ENCODE results near the gene STK24. TPM values are rescaled to one million over a fixed set of nuclear protein-coding genes. Genes with fewer than 3 reads are reported as not detected.
"Not testable (repeated sequence)": the region's sequence is repeated elsewhere in the genome, so short reads cannot be mapped to it uniquely, and the experiment has no call there.

Gene STK24
- total RNA-seq, 2 experiments from 2014 or later, result 189 to 204 TPM

DNA sequence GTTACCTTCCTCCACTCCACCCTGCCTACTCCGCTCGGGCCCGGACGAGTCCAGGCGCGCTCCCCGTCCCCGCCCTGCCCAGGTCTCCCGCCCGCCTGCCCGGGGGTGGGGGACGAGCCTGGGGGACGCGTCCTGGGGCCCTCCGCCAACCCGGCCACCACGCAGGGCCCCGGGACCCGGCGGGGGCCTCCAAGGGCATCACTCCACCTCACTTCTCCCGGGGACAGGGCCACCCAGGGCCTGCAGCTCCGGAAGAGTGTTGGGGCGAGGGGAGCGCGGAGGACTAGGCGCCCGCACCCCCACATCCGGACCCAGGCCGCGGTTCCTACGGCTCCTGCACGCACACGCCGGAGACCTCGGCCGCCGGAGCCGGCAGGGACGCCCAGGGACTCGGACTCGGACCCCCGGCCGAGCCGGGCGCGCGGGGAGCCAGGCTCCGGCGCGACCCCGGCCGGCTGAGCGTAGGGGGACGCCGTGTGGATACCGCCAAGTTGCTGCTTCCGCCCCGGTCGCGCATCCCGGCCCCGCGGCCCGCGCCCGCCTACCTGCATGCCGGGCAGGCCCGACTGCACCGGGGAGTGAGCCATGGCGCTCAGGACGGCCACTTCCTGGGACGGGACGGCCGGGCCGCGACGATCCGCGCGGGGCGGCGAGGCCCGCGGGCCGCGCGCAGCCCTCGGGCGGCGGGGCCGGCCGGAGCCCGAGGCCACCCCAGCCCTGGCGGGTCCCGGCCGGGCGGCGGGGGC lies 534 bp downstream of the STK24 start:
- Mint-ChIP-seq H3K27ac (peak overlapping the region; percentile 86), H3K4me1 (peaks cover 39% of the 10 kb centered on the region), H3K9me3 (no peaks in the 10 kb centered on the region), H3K27me3 (no peaks in the 10 kb centered on the region), H3K4me3 (peak overlapping the region; percentile 94), H3K36me3 (ENCODE audit: low read depth) (peaks cover 36% of the 10 kb centered on the region)
- CTCF ChIA-PET, result interaction anchor here (0.7 to 1.3 kb wide), 4 partner anchors 19 to 131 kb away, joined by 3 to 5 read pairs (median 3); no protein-coding TSS in a partner anchor
- POLR2A ChIA-PET, result interaction anchor here (0.8 to 3.3 kb wide), 19 partner anchors 11 to 731 kb away, joined by 3 to 62 read pairs (median 7); partner anchors contain the start of gene GPR183
- DNase-seq, result peak; percentile 67

DNA sequence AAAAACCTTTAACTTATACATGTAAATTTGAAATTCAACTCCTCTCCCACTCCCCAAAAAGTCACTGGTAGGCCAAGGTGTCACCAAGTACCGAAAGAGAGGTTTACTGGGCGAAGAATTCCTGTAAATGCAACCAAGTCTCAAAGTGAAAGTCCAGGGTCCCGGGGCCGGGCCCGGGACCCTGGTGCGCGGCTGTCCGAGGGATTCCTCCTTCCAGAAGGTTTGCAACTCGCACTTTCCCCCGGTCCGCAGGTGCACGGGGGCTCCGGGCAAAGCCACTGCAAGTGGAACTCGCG lies 1.1 kb downstream of the STK24 start:
- DNase-seq, result no peak
- Mint-ChIP-seq H3K27ac (peak overlapping the region; percentile 86), H3K4me3 (peak overlapping the region; percentile 94), H3K4me1 (peaks cover 44% of the 10 kb centered on the region), H3K36me3 (ENCODE audit: low read depth) (peaks cover 42% of the 10 kb centered on the region), H3K9me3 (no peaks in the 10 kb centered on the region), H3K27me3 (no peaks in the 10 kb centered on the region)
- ChIA-PET POLR2A (interaction anchor here (0.8 to 3.3 kb wide), 17 partner anchors 10 to 731 kb away, joined by 3 to 62 read pairs (median 7); partner anchors contain the start of gene GPR183), CTCF (interaction anchor here (0.7 to 1.3 kb wide), 4 partner anchors 18 to 131 kb away, joined by 3 to 5 read pairs (median 3); no protein-coding TSS in a partner anchor)

DNA sequence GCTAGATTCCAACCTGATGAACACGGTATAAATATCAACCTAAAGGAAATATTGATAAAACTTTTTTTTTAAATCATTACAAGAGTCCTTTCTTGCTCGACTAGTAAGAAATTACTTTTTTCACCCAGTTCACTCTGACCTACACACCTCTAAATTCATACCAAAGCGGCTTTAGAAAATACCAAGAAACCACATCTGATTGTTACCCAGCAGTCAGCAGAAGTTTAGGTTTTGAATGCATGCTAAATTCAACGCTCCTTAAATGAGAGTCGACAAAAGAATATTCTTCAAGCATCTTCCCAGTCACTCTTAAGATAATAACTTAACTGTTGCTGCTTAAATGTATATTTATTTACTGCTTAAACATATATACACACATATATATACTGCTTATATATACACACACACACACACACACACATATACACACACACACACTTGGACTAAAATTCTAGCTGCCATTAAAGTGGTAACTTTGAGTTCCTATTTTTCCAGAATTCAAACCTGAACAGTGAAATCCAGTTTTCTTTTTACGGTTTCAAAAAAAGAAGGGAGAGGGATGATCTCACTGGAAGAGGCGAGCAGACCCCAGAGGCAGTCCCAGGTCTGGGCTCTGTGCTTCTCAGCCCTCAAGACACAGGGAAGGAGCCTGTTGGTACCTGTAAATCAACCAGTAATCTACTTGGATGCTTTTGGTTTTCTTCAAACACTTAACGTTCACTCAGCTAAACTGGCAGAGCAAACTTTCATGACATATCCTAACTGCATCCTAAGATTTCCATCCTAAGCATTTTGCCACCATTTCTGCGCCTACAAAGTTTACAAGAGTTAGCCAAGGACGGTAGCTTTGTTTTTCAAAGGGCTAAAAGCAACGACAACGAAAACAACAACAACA lies 1.7 kb downstream of the STK24 start:
- peak overlapping the region; percentile 94 for H3K4me3 Mint-ChIP-seq
- no peaks in the 10 kb centered on the region for H3K27me3 Mint-ChIP-seq
- peaks cover 50% of the 10 kb centered on the region for H3K4me1 Mint-ChIP-seq
- ChIA-PET CTCF (interaction anchor here (1.0 to 1.3 kb wide), 3 partner anchors 18 to 130 kb away, joined by 3 to 5 read pairs (median 3); no protein-coding TSS in a partner anchor), POLR2A (interaction anchor here (0.8 to 3.3 kb wide), 16 partner anchors 10 to 732 kb away, joined by 3 to 62 read pairs (median 8); partner anchors contain the start of gene GPR183)
- H3K27ac Mint-ChIP-seq, result peak overlapping the region; percentile 86
- DNase-seq, result no peak
- H3K9me3 Mint-ChIP-seq, result no peaks in the 10 kb centered on the region
- H3K36me3 Mint-ChIP-seq (ENCODE audit: low read depth), result peaks cover 44% of the 10 kb centered on the region

DNA sequence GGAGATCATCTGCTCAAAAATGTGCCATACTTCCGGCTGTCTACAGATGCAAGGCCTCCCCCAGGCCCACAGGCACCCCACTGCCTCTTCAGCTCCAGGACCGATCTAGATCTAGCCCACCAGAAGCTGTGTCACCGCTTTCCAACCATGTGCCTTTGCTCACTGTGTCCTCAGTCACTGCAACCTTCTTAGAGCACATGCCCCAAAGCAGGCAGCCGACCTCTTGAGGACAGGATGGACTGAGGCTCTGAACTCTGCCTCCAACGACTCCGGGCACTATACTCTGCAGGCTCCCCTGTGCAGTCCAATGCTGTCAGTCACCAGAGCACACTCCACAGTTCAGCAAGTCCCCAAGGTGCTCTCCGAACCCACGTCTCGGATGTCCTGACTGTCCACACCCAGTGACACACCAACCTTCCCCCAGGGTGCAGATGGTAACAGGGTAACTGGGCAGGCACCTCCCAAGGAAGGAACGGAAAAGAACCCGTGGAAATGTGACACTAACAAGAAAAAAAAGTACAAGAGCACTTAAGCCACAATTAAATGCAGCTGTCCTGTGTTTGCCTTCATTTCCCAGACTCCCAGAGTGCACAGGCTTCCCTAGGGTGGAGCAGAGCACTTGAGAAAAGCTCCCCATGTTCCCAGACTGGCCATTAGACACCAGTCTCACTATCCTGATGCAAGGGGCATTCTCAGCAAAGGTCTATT lies 4.8 kb downstream of the STK24 start:
- no peaks in the 10 kb centered on the region for H3K9me3 Mint-ChIP-seq
- POLR2A ChIA-PET, result interaction anchor here (0.7 to 3.9 kb wide), 13 partner anchors 9 to 127 kb away, joined by 3 to 26 read pairs (median 5); no protein-coding TSS in a partner anchor
- no peaks in the 10 kb centered on the region for H3K27me3 Mint-ChIP-seq
- CTCF ChIA-PET, result interaction anchor here (1.0 to 1.3 kb wide), 5 partner anchors 15 to 127 kb away, joined by 3 to 6 read pairs (median 3); no protein-coding TSS in a partner anchor
- peaks cover 76% of the 10 kb centered on the region for H3K4me1 Mint-ChIP-seq
- peaks cover 65% of the 10 kb centered on the region for H3K36me3 Mint-ChIP-seq (ENCODE audit: low read depth)
- H3K27ac Mint-ChIP-seq, result peak overlapping the region; percentile 95
- DNase-seq, result peak; percentile 42
- H3K4me3 Mint-ChIP-seq, result peak overlapping the region; percentile 81

DNA sequence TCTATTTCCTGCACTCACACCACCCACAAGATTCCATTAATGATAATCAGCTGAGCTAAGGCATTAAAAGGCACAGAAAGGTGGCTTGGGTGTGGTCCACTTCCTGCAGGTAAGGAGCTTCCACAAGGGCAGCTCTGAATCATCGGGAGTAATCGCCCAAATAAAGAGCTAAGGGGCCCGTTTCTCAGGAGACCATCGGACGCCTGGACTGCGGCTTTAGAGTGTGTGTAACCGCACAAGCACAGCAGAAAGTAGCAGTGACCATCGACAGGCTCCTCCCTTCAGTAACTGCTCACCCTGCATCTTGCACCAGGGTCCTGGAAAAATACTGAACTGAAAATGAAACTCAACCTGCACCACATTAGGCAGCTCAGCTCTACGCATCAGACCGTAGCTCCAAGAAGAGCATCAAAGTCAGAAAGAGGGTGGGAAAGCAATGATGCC lies 6.0 kb downstream of the STK24 start:
- Mint-ChIP-seq H3K4me1 (peaks cover 87% of the 10 kb centered on the region), H3K36me3 (ENCODE audit: low read depth) (peaks cover 66% of the 10 kb centered on the region), H3K4me3 (peak overlapping the region; percentile 81), H3K27me3 (no peaks in the 10 kb centered on the region), H3K27ac (peak overlapping the region; percentile 95), H3K9me3 (no peaks in the 10 kb centered on the region)
- ChIA-PET CTCF (interaction anchor here (1.2 to 1.6 kb wide), 4 partner anchors 14 to 126 kb away, joined by 3 to 8 read pairs (median 7); no protein-coding TSS in a partner anchor), POLR2A (interaction anchor here (0.6 to 3.9 kb wide), 15 partner anchors 8 to 125 kb away, joined by 3 to 26 read pairs (median 5); no protein-coding TSS in a partner anchor)
- peak; percentile 63 for DNase-seq

DNA sequence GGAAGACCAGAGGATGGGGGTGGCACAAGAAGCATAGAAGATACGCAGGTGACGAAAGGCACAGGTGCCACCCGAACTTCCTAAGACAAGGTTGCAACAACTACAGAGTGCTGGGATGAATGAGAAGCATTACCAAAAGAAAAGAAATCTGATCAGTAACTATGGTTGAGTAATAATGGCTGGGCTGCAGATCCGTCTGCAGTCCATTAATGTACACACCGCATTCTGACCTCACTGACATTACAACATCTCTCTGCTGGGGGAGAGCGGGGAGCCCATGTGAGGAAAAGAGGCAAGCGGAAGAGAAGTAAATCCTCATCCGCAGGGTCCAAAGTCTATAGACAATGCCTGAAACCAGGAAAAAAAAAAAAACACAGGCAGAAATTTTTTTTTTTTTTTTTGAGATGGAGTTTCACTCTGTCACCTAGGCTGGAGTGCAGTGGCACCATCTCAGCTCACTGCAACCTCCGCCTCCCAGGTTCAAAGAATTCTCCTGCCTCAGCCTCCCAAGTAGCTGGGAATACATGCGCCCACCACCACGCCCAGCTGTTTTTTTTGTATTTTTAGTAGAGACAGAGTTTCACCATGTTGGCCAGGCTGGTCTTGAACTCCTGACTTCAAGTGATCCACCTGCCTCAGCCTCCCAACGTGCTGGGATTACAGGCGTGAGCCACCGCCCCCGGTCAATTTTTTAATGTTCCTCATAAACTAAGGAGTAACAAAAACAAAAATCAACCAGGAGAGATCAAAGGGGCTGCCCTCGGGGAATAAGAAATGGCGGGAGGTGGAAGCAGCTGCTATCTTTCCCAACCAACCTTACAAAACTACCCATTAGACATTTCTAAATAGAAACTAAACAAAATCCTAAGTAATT lies 7.2 kb downstream of the STK24 start:
- H3K4me3 Mint-ChIP-seq, result peak overlapping the region; percentile 81
- not testable (repeated sequence) for H3K9me3 Mint-ChIP-seq, DNase-seq, H3K27me3 Mint-ChIP-seq
- CTCF ChIA-PET, result interaction anchor here (0.6 to 1.6 kb wide), 4 partner anchors 13 to 84 kb away, joined by 3 to 6 read pairs (median 3); no protein-coding TSS in a partner anchor
- POLR2A ChIA-PET, result interaction anchor here (0.6 to 3.5 kb wide), 6 partner anchors 10 to 1467 kb away, joined by 3 to 18 read pairs (median 5); no protein-coding TSS in a partner anchor
- H3K4me1 Mint-ChIP-seq, result peaks cover 97% of the 10 kb centered on the region
- peaks cover 63% of the 10 kb centered on the region for H3K36me3 Mint-ChIP-seq (ENCODE audit: low read depth)
- H3K27ac Mint-ChIP-seq, result peak overlapping the region; percentile 95

DNA sequence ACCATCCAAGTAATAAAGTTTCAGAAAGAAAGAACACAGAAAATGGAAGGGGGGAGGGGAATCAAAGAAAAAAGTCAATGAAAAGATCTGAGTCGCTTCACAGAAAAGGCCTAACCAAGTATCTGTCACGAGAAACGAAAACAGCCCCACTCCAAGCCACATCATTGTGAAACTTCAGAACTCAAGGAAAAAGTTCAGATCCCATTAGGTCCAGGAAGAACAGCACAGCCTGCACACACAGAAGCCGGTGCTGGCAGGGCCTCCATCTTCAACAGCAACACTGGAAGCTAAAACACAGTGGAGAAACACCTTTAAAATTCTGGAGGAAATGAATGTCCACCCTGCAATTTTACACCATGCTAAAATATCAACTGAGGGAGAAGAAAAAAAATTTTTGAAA lies 8.0 kb downstream of the STK24 start:
- DNase-seq, result no peak
- no peaks in the 10 kb centered on the region for H3K27me3 Mint-ChIP-seq
- ChIA-PET CTCF (interaction anchor here (0.7 kb wide), 1 partner anchor 43 kb away, joined by 3 read pairs; no protein-coding TSS in a partner anchor), POLR2A (interaction anchor here (6.7 kb wide), 1 partner anchor 7 kb away, joined by 62 read pairs; the partner anchor contains the start of gene STK24)
- no peaks in the 10 kb centered on the region for H3K9me3 Mint-ChIP-seq
- H3K36me3 Mint-ChIP-seq (ENCODE audit: low read depth), result peaks cover 59% of the 10 kb centered on the region
- peak overlapping the region; percentile 61 for H3K4me3 Mint-ChIP-seq
- peaks cover 97% of the 10 kb centered on the region for H3K4me1 Mint-ChIP-seq
- peak overlapping the region; percentile 95 for H3K27ac Mint-ChIP-seq

DNA sequence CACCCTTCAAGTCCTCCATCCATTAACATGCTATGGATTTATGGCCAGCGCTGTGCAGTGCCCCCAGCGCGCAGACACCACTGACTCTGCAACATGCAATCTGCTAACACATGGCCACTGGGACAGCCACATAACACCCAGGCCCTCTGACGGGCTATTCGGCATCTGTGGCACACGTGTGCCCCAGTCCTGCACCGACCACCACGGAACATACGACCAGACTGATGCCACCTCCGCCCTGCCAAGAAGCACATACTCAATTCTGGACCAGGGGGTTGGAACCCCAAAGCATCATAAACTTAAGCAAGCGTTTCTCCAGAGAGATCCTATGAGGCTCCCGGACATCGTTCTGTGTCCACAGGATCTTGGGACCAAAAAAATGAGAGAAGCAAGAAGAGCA lies 9.8 kb downstream of the STK24 start:
- Mint-ChIP-seq H3K4me1 (peaks cover 94% of the 10 kb centered on the region), H3K9me3 (no peaks in the 10 kb centered on the region)

DNA sequence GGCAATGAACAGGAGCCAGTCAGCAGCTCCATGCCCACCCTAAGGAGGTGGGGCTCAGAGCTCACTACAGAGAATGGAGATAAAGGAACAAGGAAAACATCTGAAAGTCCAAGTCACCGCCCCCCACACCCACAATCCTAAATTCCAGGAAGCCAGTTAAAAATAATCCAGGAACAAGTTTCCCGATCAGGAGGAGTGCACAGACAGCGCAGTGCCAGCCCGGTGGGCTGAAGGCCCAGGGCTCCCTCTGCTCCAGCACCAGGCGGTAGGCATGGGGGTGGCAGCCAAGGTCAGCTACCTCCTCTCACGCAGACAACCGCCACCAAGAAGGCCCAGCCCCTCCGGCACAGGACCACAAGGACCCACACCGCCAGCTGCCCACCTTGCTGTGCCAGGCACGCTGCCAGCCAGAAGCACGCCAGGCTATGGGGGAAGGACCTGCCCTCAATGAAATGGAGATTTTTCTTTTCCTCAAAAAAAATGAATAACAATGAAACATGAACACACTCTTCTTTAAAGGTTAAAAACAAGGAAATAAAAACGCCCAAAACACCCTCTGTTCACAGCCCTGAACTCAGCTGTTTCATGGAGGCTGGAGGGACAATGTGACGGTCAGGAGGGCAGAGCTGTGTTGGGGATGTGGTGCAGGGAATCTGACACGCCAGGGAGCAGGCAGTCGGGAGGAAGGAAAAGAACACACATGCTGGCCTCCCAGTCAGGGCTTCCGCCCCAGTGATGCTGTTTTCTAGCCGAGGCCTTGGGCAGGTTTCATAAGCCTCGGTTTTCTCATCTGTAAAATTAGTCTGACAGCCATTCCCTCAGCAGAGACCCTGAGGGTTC lies 11.0 kb downstream of the STK24 start:
- no peak for DNase-seq
- Mint-ChIP-seq H3K4me1 (peaks cover 92% of the 10 kb centered on the region), H3K27me3 (no peaks in the 10 kb centered on the region), H3K9me3 (no peaks in the 10 kb centered on the region), H3K27ac (peak overlapping the region; percentile 80), H3K36me3 (ENCODE audit: low read depth) (peaks cover 52% of the 10 kb centered on the region), H3K4me3 (peak overlapping the region; percentile 18)
- ChIA-PET CTCF (interaction anchor here (2.1 kb wide), 1 partner anchor 87 kb away, joined by 7 read pairs; no protein-coding TSS in a partner anchor), POLR2A (interaction anchor here (1.0 to 6.7 kb wide), 5 partner anchors 8 to 49 kb away, joined by 3 to 62 read pairs (median 3); partner anchors contain the start of gene STK24)

More for the DNA sequence above, 9.8 kb downstream of the STK24 start:
- Mint-ChIP-seq H3K27me3 (no peaks in the 10 kb centered on the region), H3K27ac (peak overlapping the region; percentile 80), H3K36me3 (ENCODE audit: low read depth) (peaks cover 54% of the 10 kb centered on the region), H3K4me3 (peak overlapping the region; percentile 48)
- DNase-seq, result no peak
- ChIA-PET POLR2A (interaction anchor here (1.0 to 6.7 kb wide), 3 partner anchors 9 to 64 kb away, joined by 3 to 62 read pairs (median 7); partner anchors contain the start of gene STK24), CTCF (interaction anchor here (0.7 to 2.1 kb wide), 3 partner anchors 85 to 87 kb away, joined by 3 to 7 read pairs (median 3); no protein-coding TSS in a partner anchor)

DNA sequence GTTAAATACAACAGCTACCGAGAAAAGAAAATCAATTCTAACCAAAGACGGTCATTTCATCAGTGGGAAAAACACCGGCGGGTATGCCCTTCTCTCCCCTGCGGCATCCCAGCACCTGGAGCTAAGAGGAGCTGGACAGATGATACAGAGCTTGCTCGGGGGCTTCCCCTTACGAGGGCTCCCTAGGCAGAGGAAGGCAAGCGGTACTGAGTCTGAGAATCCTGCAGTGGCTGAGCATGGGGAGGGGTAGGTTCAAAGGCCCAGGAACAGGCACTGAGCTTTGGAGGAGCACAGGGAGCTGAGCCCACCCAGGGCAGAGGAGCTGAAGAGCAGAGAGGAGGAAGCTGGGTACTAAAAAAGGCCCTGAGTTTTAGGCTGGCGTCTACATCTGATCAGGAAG lies 12.7 kb downstream of the STK24 start:
- CTCF ChIA-PET, result interaction anchor here (0.6 to 1.7 kb wide), 4 partner anchors 15 to 119 kb away, joined by 3 to 6 read pairs (median 4); no protein-coding TSS in a partner anchor
- peaks cover 55% of the 10 kb centered on the region for H3K36me3 Mint-ChIP-seq (ENCODE audit: low read depth)
- DNase-seq, result peak; percentile 31

More for the DNA sequence above, 12.7 kb downstream of the STK24 start:
- POLR2A ChIA-PET, result interaction anchor here (0.9 to 6.7 kb wide), 7 partner anchors 8 to 88 kb away, joined by 3 to 62 read pairs (median 12); partner anchors contain the start of gene STK24
- peak overlapping the region; percentile 95 for H3K27ac Mint-ChIP-seq
- H3K9me3 Mint-ChIP-seq, result no peaks in the 10 kb centered on the region
- H3K4me1 Mint-ChIP-seq, result peaks cover 87% of the 10 kb centered on the region
- H3K27me3 Mint-ChIP-seq, result no peaks in the 10 kb centered on the region
- peak overlapping the region; percentile 84 for H3K4me3 Mint-ChIP-seq
